Measurements from ENCODE around the gene SLC30A1. TPM values are rescaled to one million over a fixed set of nuclear protein-coding genes. Genes with fewer than 3 reads are reported as not detected.

Gene SLC30A1
- total and polyA plus RNA-seq, 2 of the 13 experiments (the other 11 are each of a cell fraction or from before 2014, with no cell fraction given), result 5.9 to 24.4 TPM

GRCh38 chr1:211616231-211616964 lies 37.4 kb upstream of the SLC30A1 start (continued):
- TF ChIP-seq, protein P1, sequence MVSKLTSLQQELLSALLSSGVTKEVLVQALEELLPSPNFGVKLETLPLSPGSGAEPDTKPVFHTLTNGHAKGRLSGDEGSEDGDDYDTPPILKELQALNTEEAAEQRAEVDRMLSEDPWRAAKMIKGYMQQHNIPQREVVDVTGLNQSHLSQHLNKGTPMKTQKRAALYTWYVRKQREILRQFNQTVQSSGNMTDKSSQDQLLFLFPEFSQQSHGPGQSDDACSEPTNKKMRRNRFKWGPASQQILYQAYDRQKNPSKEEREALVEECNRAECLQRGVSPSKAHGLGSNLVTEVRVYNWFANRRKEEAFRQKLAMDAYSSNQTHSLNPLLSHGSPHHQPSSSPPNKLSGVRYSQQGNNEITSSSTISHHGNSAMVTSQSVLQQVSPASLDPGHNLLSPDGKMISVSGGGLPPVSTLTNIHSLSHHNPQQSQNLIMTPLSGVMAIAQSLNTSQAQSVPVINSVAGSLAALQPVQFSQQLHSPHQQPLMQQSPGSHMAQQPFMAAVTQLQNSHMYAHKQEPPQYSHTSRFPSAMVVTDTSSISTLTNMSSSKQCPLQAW (CRISPR knock-in tag; IDR thresholded peaks at IDR 0.05), result 0 out of 2 replicates have a peak, but pooled peaks have one; percentile 35
- TF ChIP-seq HOXA7 (CRISPR knock-in tag; IDR thresholded peaks at IDR 0.05), result no peak
- TF ChIP-seq ZNF614 (CRISPR knock-in tag; IDR thresholded peaks at IDR 0.05; ENCODE audit: borderline replicate concordance), result peak; percentile 49; the same call in 1 of the 2 replicates
- no peak for TF ChIP-seq TOE1 (CRISPR knock-in tag; IDR thresholded peaks at IDR 0.05)
- no peak for TF ChIP-seq ZNF792 (CRISPR knock-in tag; IDR thresholded peaks at IDR 0.05)
- no peak for TF ChIP-seq KAT2B (IDR thresholded peaks at IDR 0.05; ENCODE audit: borderline replicate concordance, low read depth, low read length)
- no peak for TF ChIP-seq NR2C2 (CRISPR knock-in tag; IDR thresholded peaks at IDR 0.05; ENCODE audit: borderline replicate concordance)
- no peak for TF ChIP-seq PLRG1 (conservative IDR thresholded peaks at IDR 0.05)
- TF ChIP-seq, protein P2, sequence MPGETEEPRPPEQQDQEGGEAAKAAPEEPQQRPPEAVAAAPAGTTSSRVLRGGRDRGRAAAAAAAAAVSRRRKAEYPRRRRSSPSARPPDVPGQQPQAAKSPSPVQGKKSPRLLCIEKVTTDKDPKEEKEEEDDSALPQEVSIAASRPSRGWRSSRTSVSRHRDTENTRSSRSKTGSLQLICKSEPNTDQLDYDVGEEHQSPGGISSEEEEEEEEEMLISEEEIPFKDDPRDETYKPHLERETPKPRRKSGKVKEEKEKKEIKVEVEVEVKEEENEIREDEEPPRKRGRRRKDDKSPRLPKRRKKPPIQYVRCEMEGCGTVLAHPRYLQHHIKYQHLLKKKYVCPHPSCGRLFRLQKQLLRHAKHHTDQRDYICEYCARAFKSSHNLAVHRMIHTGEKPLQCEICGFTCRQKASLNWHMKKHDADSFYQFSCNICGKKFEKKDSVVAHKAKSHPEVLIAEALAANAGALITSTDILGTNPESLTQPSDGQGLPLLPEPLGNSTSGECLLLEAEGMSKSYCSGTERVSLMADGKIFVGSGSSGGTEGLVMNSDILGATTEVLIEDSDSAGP (CRISPR knock-in tag; IDR thresholded peaks at IDR 0.05; ENCODE audit: borderline replicate concordance), result no peak; the same call in 1 of the 2 replicates
- TF ChIP-seq ZNF703 (CRISPR knock-in tag; IDR thresholded peaks at IDR 0.05; ENCODE audit: borderline replicate concordance), result no peak
- TF ChIP-seq ZBTB38 (CRISPR knock-in tag; IDR thresholded peaks at IDR 0.05), result peak; percentile 54; the same call in 1 of the 2 replicates
- no peak for TF ChIP-seq ZNF30 (CRISPR knock-in tag; IDR thresholded peaks at IDR 0.05)

Data from HepG2 (cell line).